Measurements from ENCODE around the gene RPL19.
A peak's percentile ranks its signal among the peaks of the same experiment; 100 is the strongest.
"Not testable (repeated sequence)": the region's sequence is repeated elsewhere in the genome, so short reads cannot be mapped to it uniquely, and the experiment has no call there.

The RPL19 gene

GRCh38 chr17:39244016-39244599, 44.0 kb downstream of the RPL19 start:
- DNase-seq (ENCODE audit: low read depth, low spot score), result no peak

- peak; percentile 70 for DNase-seq (ENCODE audit: low read depth, low spot score)
Observed at GRCh38 chr17:39244600-39245570, 44.8 kb downstream of the RPL19 start.

- DNase-seq (ENCODE audit: low read depth, low spot score), result no peak
Observed at GRCh38 chr17:39246274-39246673, 46.2 kb downstream of the RPL19 start.

- DNase-seq (ENCODE audit: low read depth, low spot score), result not testable (repeated sequence)
Observed at GRCh38 chr17:39250076-39250475, 50.0 kb downstream of the RPL19 start.

GRCh38 chr17:39251997-39252396, 51.9 kb downstream of the RPL19 start:
- no peak for DNase-seq (ENCODE audit: low read depth, low spot score)

GRCh38 chr17:39252788-39253460, 52.8 kb downstream of the RPL19 start:
- DNase-seq (ENCODE audit: low read depth, low spot score), result no peak

Data from activated naive CD8-positive, alpha-beta T cell treated with anti-CD3 and anti-CD28 coated beads, Interleukin-2, amount 50 U/mL, for 16 hours (primary cell).